PC-3 (cell line): Measurements from ENCODE around the gene PLD4. TPM values are rescaled to one million over a fixed set of nuclear protein-coding genes. Genes with fewer than 3 reads are reported as not detected.

Experiments used
- ATAC-seq: fragments of 200-7000 bp; cut with Tn5 transposase; 2 replicates; pipeline ENCODE4 v1.9.1; 2020; ENCODE audit warnings: mild to moderate bottlenecking, moderate library complexity
- BruUV-seq: library from RNA; stranded (reverse); fragments of 400-500 nt; replicated peaks from 2 replicates; lab custom pipeline; 2021; lab: Mats Ljungman, UMichigan
- CTCF ChIA-PET: fragments of 300-600 bp; sonication (Branson Sonifier 250); formaldehyde crosslinking; loops from one replicate; lab custom pipeline; 2022; ENCODE audit warnings: antibody characterized with exemption; lab: Charles Lee
- POLR2A ChIA-PET: fragments of 300-600 bp; sonication (Branson Sonifier 250); formaldehyde crosslinking; loops from one replicate; lab custom pipeline; 2022; ENCODE audit warnings: antibody characterized with exemption; ENCODE audit not compliant: unreplicated experiment; lab: Charles Lee
- DNase-seq: peaks from one replicate; pipeline ENCODE4 v3.0.0-alpha.2; 2015
- H2AFZ ChIP-seq: fragments of 300-600 bp; sonication (generic); 2 replicates; pipeline ENCODE4 v1.6.0; 2016; ENCODE audit warnings: antibody characterized with exemption, low read length
- H3F3A ChIP-seq: fragments of 300-600 bp; sonication (generic); one replicate; pipeline ENCODE4 v1.6.0; 2017; ENCODE audit warnings: antibody characterized with exemption, low read length, control low read depth, mild to moderate bottlenecking; ENCODE audit not compliant: unreplicated experiment
- H3K27ac ChIP-seq: fragments of 300-600 bp; sonication (generic); 2 replicates; pipeline ENCODE4 v1.5.1; 2016; ENCODE audit warnings: mild to moderate bottlenecking, low read length
- H3K27me3 ChIP-seq: fragments of 300-600 bp; sonication (generic); 2 replicates; pipeline ENCODE4 v1.6.1; 2016; ENCODE audit warnings: low read length, mixed read lengths
- H3K36me3 ChIP-seq: fragments of 300-600 bp; sonication (generic); 2 replicates; pipeline ENCODE4 v1.6.1; 2016; ENCODE audit warnings: low read depth, mixed run types, low read length, mixed read lengths
- H3K4me1 ChIP-seq: fragments of 300-600 bp; sonication (generic); 2 replicates; pipeline ENCODE4 v1.5.1; 2016; ENCODE audit warnings: low read length; ENCODE audit not compliant: insufficient read depth
- H3K4me2 ChIP-seq: fragments of 300-600 bp; sonication (generic); 2 replicates; pipeline ENCODE4 v1.6.0; 2016; ENCODE audit warnings: low read length
- H3K4me3 ChIP-seq: fragments of 300-600 bp; sonication (generic); 2 replicates; pipeline ENCODE4 v1.5.1; 2016; ENCODE audit warnings: mild to moderate bottlenecking, low read length, mixed read lengths
- H3K79me2 ChIP-seq: fragments of 300-600 bp; sonication (generic); 2 replicates; pipeline ENCODE4 v1.6.1; 2017; ENCODE audit warnings: low read length, mixed read lengths
- H3K9ac ChIP-seq: fragments of 300-600 bp; sonication (generic); 2 replicates; pipeline ENCODE4 v1.6.0; 2016; ENCODE audit warnings: mild to moderate bottlenecking, low read length
- H3K9me2 ChIP-seq: fragments of 300-600 bp; sonication (generic); replicated peaks from 2 replicates; pipeline ENCODE4 v1.6.1; 2016; ENCODE audit warnings: mixed run types, low read length, mixed read lengths
- H3K9me3 ChIP-seq: fragments of 300-600 bp; sonication (generic); 2 replicates; pipeline ENCODE4 v1.6.1; 2016; ENCODE audit warnings: low read length, mixed read lengths
- H4K20me1 ChIP-seq: fragments of 300-600 bp; sonication (generic); 2 replicates; pipeline ENCODE4 v1.6.1; 2016; ENCODE audit warnings: low read length, mixed read lengths
- EZH2 ChIP-seq: fragments of 300-600 bp; sonication (generic); IDR thresholded peaks from one replicate; pipeline ENCODE4 v1.6.1; 2017; ENCODE audit warnings: antibody characterized with exemption, mild to moderate bottlenecking, low read length; ENCODE audit not compliant: unreplicated experiment
- EZH2phosphoT487 ChIP-seq: fragments of 300-600 bp; sonication (generic); IDR thresholded peaks from 2 replicates; pipeline ENCODE4 v1.6.1; 2018; ENCODE audit warnings: mild to moderate bottlenecking, antibody characterized with exemption, low read length, borderline replicate concordance
- intact Hi-C: fragments of 100-400 bp; cut with micrococcal nuclease; formaldehyde crosslinking; loops from 2 replicates; pipeline ENCODE4 v1.9.0; 2023
- total RNA-seq: library from RNA; depleted of rRNA; stranded (reverse); fragments of >200 nt; gene quantifications from 2 replicates; pipeline ENCODE4 v1.2.3, GENCODE V29; 2014
- TF ChIP-seq, protein P1 (sequence below): fragments of 300-600 bp; sonication (generic); conservative IDR thresholded peaks from 2 replicates; pipeline ENCODE4 v1.5.1; 2017; ENCODE audit warnings: antibody characterized with exemption, low read depth, mild to moderate bottlenecking, low read length

Gene PLD4
- total RNA-seq, 1 experiment from 2014 or later: 0.04 TPM

DNA sequence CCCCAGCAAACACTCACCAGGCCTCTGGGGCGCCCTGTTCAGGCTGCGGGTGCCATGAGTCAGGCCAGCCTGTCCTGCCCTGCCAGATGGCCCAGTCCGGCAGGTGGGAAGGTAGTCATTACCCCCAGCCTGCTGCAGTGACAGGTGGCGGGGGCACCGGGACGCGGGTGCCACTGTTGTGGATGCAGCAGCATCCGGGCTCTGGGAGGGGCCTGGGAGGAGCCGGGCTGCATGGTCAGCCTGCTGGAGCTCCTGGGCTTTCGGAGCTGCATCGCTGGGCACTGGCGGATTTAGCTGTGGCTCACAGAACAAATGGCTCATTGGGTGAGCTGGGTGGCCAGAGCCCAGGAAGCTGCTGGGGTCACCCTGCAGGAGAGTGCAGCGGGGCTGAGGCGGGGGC, 46.1 kb upstream of the PLD4 start:
- Histone ChIP-seq H3K9me3 (no peaks in the 10 kb centered on the region), H3K27me3 (no peaks in the 10 kb centered on the region), H3K79me2 (peaks cover 32% of the 10 kb centered on the region), H3K9me2 (no peaks in the 10 kb centered on the region), H4K20me1 (peaks cover 21% of the 10 kb centered on the region), H3K36me3 (0 out of 2 replicates have a peak, but pooled peaks cover 2% of the 10 kb centered on the region), H3F3A (no peaks in the 10 kb centered on the region), H3K27ac (no peak overlapping the region), H3K4me2 (no peak overlapping the region), H2AFZ (no peak overlapping the region), H3K4me1 (peaks cover 3% of the 10 kb centered on the region; the same call in 1 of the 2 replicates), H3K9ac (no peak overlapping the region), H3K4me3 (no peak overlapping the region)
- DNase-seq: no peak
- ChIA-PET POLR2A (no interaction called here), CTCF (no interaction called here)
- no peak for TF ChIP-seq EZH2phosphoT487
- no peak for TF ChIP-seq EZH2
- TF ChIP-seq, protein P1, sequence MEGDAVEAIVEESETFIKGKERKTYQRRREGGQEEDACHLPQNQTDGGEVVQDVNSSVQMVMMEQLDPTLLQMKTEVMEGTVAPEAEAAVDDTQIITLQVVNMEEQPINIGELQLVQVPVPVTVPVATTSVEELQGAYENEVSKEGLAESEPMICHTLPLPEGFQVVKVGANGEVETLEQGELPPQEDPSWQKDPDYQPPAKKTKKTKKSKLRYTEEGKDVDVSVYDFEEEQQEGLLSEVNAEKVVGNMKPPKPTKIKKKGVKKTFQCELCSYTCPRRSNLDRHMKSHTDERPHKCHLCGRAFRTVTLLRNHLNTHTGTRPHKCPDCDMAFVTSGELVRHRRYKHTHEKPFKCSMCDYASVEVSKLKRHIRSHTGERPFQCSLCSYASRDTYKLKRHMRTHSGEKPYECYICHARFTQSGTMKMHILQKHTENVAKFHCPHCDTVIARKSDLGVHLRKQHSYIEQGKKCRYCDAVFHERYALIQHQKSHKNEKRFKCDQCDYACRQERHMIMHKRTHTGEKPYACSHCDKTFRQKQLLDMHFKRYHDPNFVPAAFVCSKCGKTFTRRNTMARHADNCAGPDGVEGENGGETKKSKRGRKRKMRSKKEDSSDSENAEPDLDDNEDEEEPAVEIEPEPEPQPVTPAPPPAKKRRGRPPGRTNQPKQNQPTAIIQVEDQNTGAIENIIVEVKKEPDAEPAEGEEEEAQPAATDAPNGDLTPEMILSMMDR: no peak
- intact Hi-C loops: no loop called here
- no TSS peak for BruUV-seq
- ATAC-seq: no peak

DNA sequence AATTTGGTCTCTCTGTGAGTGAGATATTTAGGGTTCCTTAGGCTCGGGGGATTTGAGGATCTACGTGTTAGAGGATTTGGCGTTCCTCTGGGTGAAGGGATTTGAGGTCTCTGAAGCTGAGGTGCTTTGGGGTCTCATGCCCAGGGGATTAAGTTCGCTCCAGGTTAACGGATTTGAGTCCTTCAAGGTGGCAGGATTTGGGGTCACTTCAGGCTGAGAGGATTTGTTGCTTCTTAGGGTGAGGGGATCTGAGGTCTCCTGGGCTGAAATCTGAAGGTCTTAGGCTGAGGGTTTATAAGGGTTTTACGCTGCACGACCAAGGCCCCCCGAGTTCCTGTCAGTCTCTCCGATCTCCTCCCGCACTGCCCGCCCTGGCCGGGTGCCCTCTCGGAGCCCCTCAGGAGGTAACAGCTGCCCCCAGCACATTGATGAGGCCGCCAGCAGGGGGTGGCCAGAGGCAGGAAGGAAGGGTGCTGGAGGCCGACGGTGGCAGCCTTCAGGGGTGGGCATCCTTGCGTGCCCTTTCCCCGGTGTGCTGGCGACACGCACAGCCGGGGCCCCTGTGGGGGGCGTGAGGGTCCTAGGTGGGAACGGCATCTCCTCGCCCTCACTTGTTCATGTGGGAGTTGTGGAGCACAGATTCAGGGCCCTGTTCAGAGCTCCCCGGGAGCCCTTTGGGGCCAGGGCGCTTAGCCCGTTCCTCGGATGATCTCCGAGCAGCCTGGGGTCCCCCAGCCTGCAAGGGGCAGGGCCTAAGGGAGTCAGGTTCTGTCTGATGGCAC, 45.3 kb upstream of the PLD4 start:
- H4K20me1 ChIP-seq: peaks cover 21% of the 10 kb centered on the region
- CTCF ChIA-PET: no interaction called here
- no peak overlapping the region for H3K4me3 ChIP-seq
- BruUV-seq: no TSS peak
- H2AFZ ChIP-seq: no peak overlapping the region
- POLR2A ChIA-PET: no interaction called here
- H3K9me2 ChIP-seq: no peaks in the 10 kb centered on the region
- peaks cover 3% of the 10 kb centered on the region; the same call in 1 of the 2 replicates for H3K4me1 ChIP-seq
- DNase-seq: no peak
- H3K36me3 ChIP-seq: 0 out of 2 replicates have a peak, but pooled peaks cover 2% of the 10 kb centered on the region
- intact Hi-C loops: no loop called here
- no peak for ATAC-seq
- no peaks in the 10 kb centered on the region for H3K27me3 ChIP-seq
- H3K9me3 ChIP-seq: no peaks in the 10 kb centered on the region
- no peak overlapping the region for H3K27ac ChIP-seq
- H3F3A ChIP-seq: no peaks in the 10 kb centered on the region
- H3K79me2 ChIP-seq: peaks cover 24% of the 10 kb centered on the region
- H3K4me2 ChIP-seq: no peak overlapping the region
- TF ChIP-seq, protein P1: no peak; the same call in 1 of the 2 replicates
- no peak for TF ChIP-seq EZH2
- no peak for TF ChIP-seq EZH2phosphoT487
- no peak overlapping the region for H3K9ac ChIP-seq
